Upper lobe of left lung (tissue), 4 donors: ENCODE measurements around the gene CLEC4M.

ENCODE experiments used
- POLR2A ChIP-seq, 4 donors: fragments of 450-650 bp; IDR thresholded peaks; one replicate each; pipeline ENCODE4 v1.5.1; 2016 to 2017; ENCODE audit warnings: antibody characterized with exemption in 4 of 4, mild to moderate bottlenecking in 2 of 4
- TF ChIP-seq, protein P1 (sequence below), 6 experiments: fragments of 450-650 bp in 4 of 6; fragments of 200-600 bp in 2 of 6; sonication (generic) in 2 of 6; IDR thresholded peaks; one replicate each; pipeline ENCODE4 v1.5.1; 2016 to 2019; ENCODE audit warnings: antibody characterized with exemption in 6 of 6

DNA sequence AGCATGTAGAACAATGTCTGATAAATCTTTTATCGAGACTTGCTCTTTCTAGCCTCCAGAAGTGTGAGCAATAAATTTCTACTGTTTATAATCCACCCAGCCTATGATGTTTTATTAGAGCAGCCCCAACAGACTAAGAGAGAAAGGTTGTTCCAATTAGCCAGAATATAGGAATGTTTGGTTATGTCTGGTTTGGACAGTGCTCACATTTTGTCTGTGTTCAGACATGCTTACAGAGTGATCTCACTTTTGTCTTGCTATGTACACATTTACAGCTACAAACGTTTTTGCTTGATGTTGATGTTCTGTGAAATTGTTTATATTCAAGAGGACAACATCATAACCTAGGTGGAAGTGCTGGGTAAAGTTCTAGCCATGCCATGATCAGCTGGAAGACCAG is 48.9 kb downstream of the CLEC4M start:
- TF ChIP-seq, protein P1, sequence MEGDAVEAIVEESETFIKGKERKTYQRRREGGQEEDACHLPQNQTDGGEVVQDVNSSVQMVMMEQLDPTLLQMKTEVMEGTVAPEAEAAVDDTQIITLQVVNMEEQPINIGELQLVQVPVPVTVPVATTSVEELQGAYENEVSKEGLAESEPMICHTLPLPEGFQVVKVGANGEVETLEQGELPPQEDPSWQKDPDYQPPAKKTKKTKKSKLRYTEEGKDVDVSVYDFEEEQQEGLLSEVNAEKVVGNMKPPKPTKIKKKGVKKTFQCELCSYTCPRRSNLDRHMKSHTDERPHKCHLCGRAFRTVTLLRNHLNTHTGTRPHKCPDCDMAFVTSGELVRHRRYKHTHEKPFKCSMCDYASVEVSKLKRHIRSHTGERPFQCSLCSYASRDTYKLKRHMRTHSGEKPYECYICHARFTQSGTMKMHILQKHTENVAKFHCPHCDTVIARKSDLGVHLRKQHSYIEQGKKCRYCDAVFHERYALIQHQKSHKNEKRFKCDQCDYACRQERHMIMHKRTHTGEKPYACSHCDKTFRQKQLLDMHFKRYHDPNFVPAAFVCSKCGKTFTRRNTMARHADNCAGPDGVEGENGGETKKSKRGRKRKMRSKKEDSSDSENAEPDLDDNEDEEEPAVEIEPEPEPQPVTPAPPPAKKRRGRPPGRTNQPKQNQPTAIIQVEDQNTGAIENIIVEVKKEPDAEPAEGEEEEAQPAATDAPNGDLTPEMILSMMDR (IDR thresholded peaks at IDR 0.05): no peak
- no peak for TF ChIP-seq POLR2A (IDR thresholded peaks at IDR 0.05)
